HepG2 (cell line): Measurements from ENCODE around the gene OGFOD3. TPM values are rescaled to one million over a fixed set of nuclear protein-coding genes. Genes with fewer than 3 reads are reported as not detected.
"Not testable (repeated sequence)": the region's sequence is repeated elsewhere in the genome, so short reads cannot be mapped to it uniquely, and the experiment has no call there.

ENCODE experiments used
- ATAC-seq: fragments of 200-7000 bp; cut with Tn5 transposase; 3 replicates; pipeline ENCODE4 v1.9.1; 2020; ENCODE audit warnings: mild to moderate bottlenecking, moderate library complexity
- BruUV-seq: library from RNA; stranded (reverse); fragments of 400-500 nt; replicated peaks from 2 replicates; lab custom pipeline; 2021; lab: Mats Ljungman, UMichigan
- CTCF ChIA-PET: fragments of 300-600 bp; formaldehyde crosslinking; extraction: SDS; loops from one replicate; lab custom pipeline; 2021; ENCODE audit warnings: low total read pairs, inconsistent platforms, low intra/inter-chr PET ratio; lab: Yijun Ruan, JAX
- POLR2A ChIA-PET: fragments of 350-600 bp; sonication (Branson Sonifier 250); formaldehyde crosslinking; loops from one replicate; lab custom pipeline; 2020; ENCODE audit warnings: antibody characterized with exemption, inconsistent platforms; lab: Yijun Ruan, JAX
- DNase-seq: peaks from one replicate; pipeline ENCODE4 v3.0.0-alpha.2; 2015; ENCODE audit warnings: low spot score
- FAIRE-seq: peaks from 3 replicates; lab custom pipeline; 2011; peaks lifted over from hg19 to GRCh38; lab: Jason Lieb, UNC
- H2AFZ ChIP-seq: one replicate; pipeline ENCODE4 v1.6.1; 2011; ENCODE audit warnings: low read length, inconsistent platforms
- H3K27ac ChIP-seq: fragments of 300-600 bp; 3 replicates; pipeline ENCODE4 v1.8.0; 2011; ENCODE audit warnings: mixed run types, mild to moderate bottlenecking, mixed read lengths, low read length, inconsistent platforms; ENCODE audit not compliant: insufficient read depth; ENCODE audit errors: extremely low read length
- H3K27me3 ChIP-seq, 2 experiments: fragments of 200-600 bp in 1 of 2; 2 replicates in 1 of 2; 3 replicates in 1 of 2; pipeline versions ENCODE4 v1.6.0 to v1.8.0; 2011; ENCODE audit warnings: low read length in 2 of 2, mild to moderate bottlenecking in 2 of 2, moderate library complexity in 2 of 2, inconsistent platforms in 1 of 2; ENCODE audit not compliant: insufficient read depth in 2 of 2, control insufficient read depth in 1 of 2
- H3K36me3 ChIP-seq, 2 experiments: fragments of 200-600 bp in 1 of 2; replicated peaks in 1 of 2; 2 replicates in 1 of 2; 3 replicates in 1 of 2; pipeline versions ENCODE4 v1.5.1 to v1.8.0; 2011; ENCODE audit warnings: low read length in 2 of 2, inconsistent platforms in 1 of 2; ENCODE audit not compliant: insufficient read depth in 2 of 2, control insufficient read depth in 1 of 2
- H3K4me1 ChIP-seq: 2 replicates; pipeline ENCODE4 v1.5.1; 2012; ENCODE audit warnings: low read length, inconsistent platforms; ENCODE audit not compliant: insufficient read depth
- H3K4me2 ChIP-seq: 2 replicates; pipeline ENCODE4 v1.6.0; 2011; ENCODE audit warnings: low read depth, low read length, inconsistent platforms
- H3K4me3 ChIP-seq, 3 experiments: fragments of 200-600 bp in 1 of 3; sonication (generic), shearing (Covaris generic) in 1 of 3; replicated peaks in 1 of 3; 2 replicates each; pipeline ENCODE4 v1.5.1; 2011 to 2016; ENCODE audit warnings: low read length in 3 of 3, inconsistent platforms in 2 of 3, low read depth in 2 of 3, mild to moderate bottlenecking in 2 of 3, control low read depth in 1 of 3, mixed read lengths in 1 of 3; ENCODE audit not compliant: insufficient read depth in 1 of 3
- H3K79me2 ChIP-seq: one replicate; pipeline ENCODE4 v1.6.1; 2011; ENCODE audit warnings: low read length, inconsistent platforms; ENCODE audit not compliant: insufficient read depth
- H3K9ac ChIP-seq: 2 replicates; pipeline ENCODE4 v1.6.0; 2011; ENCODE audit warnings: mild to moderate bottlenecking, low read depth, low read length, inconsistent platforms; ENCODE audit not compliant: insufficient read depth
- H3K9me3 ChIP-seq: 2 replicates; pipeline ENCODE4 v1.5.1; 2012; ENCODE audit warnings: mild to moderate bottlenecking, low read length
- H4K20me1 ChIP-seq: 2 replicates; pipeline ENCODE4 v1.6.0; 2011; ENCODE audit warnings: inconsistent platforms, mild to moderate bottlenecking, low read length, moderate library complexity; ENCODE audit not compliant: insufficient read depth
- KAT7 ChIP-seq: IDR thresholded peaks from 2 replicates; pipeline ENCODE4 v1.6.1; 2018; ENCODE audit warnings: borderline replicate concordance, missing compliant biosample characterization
- KDM5B ChIP-seq: sonication (generic); formaldehyde crosslinking; IDR thresholded peaks from 2 replicates; pipeline ENCODE4 v1.4.0; 2020; ENCODE audit warnings: missing genetic modification reagents, mild to moderate bottlenecking, borderline replicate concordance
- RARA ChIP-seq: IDR thresholded peaks from 2 replicates; pipeline ENCODE4 v1.6.1; 2016; ENCODE audit warnings: missing genetic modification reagents, missing compliant biosample characterization
- ZBTB38 ChIP-seq: sonication (generic); formaldehyde crosslinking; IDR thresholded peaks from 2 replicates; pipeline ENCODE4 v1.5.1; 2020; ENCODE audit warnings: mild to moderate bottlenecking, missing genetic modification reagents
- ZNF501 ChIP-seq: sonication (generic); formaldehyde crosslinking; IDR thresholded peaks from 2 replicates; pipeline ENCODE4 v1.5.1; 2020; ENCODE audit warnings: mild to moderate bottlenecking, moderate library complexity, missing genetic modification reagents
- ZNF788 ChIP-seq: sonication (generic); formaldehyde crosslinking; IDR thresholded peaks from 2 replicates; pipeline ENCODE4 v1.5.0; 2020; ENCODE audit warnings: mild to moderate bottlenecking, missing genetic modification reagents, borderline replicate concordance
- WGBS: methylation state at CpG from one replicate; pipeline ENCODE4 v1.1.6; 2017; ENCODE audit warnings: low lambda C conversion rate; 5-methylcytosine and 5-hydroxymethylcytosine counted together
- in situ Hi-C: cut with HindIII; loops from 2 replicates; pipeline ENCODE4 v1.10.0; 2017; ENCODE audit warnings: low pct_unique_long_range_greater_than_20kb; ENCODE audit not compliant: extremely low pct_ligation_motif_present
- intact Hi-C: fragments of 100-400 bp; cut with micrococcal nuclease; formaldehyde crosslinking; loops from one replicate; pipeline ENCODE4 v1.10.0; 2022; ENCODE audit not compliant: unreplicated experiment
- polyA plus RNA-seq, 8 experiments: library from polyadenylated mRNA; depleted of rRNA in 3 of 8; stranded (reverse) in 7 of 8; unstranded in 1 of 8; fragments of >200 nt; fragmentation: Illumina TruSeq in 4 of 8; extraction: Trizol in 4 of 8; gene quantifications; 2 replicates each; pipeline versions ENCODE4 v1.2.1 to v1.2.3, GENCODE V29; 2011 to 2016; ENCODE audit warnings: low read depth in 4 of 8, missing spikeins in 1 of 8, mixed read lengths in 1 of 8; ENCODE audit not compliant: insufficient read depth in 1 of 8
- total RNA-seq, 5 experiments: library from RNA; depleted of rRNA; stranded (reverse); fragments of >200 nt; fragmentation: Illumina TruSeq; extraction: Trizol; gene quantifications; 2 replicates each; pipeline ENCODE4 v1.2.3, GENCODE V29; 2016; ENCODE audit warnings: low read depth in 1 of 5
- TF ChIP-seq, protein P1 (sequence below): sonication (generic); formaldehyde crosslinking; IDR thresholded peaks from 2 replicates; pipeline ENCODE4 v1.5.0; 2020; ENCODE audit warnings: mild to moderate bottlenecking, missing genetic modification reagents

Gene OGFOD3
- total and polyA plus RNA-seq, 2 of the 13 experiments (the other 11 are each of a cell fraction or from before 2014, with no cell fraction given) = 40.0 to 42.1 TPM

DNA sequence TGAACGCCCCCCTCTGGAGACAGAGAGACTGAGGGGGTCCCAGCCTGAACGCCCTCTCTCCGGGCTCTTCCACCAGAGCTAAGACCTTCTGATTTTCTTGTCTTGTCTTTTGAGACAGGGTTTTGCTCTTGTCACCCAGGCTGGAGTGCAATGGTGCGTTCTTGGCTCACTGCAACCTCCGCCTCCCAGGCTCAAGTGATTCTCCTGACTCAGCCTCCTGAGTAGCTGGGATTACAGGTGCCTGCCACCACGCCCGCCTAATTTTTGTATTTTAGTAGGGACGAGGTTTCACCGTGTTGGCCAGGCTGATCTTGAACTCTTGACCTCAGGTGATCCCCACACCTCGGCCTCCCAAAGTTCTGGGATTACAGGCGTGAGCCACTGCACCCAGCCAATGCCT lies 70.4 kb downstream of the OGFOD3 start:
- POLR2A ChIA-PET = interaction anchor here (1.0 to 2.2 kb wide), 3 partner anchors 20 to 148 kb away, joined by 3 to 8 read pairs (median 6); no protein-coding TSS in a partner anchor
- peaks cover 94% of the 10 kb centered on the region for H3K4me1 ChIP-seq
- H3K27me3 ChIP-seq, BruUV-seq, H3K9me3 ChIP-seq, H2AFZ ChIP-seq, FAIRE-seq, CTCF ChIA-PET, H3K4me3 ChIP-seq, DNase-seq, H3K4me2 ChIP-seq, H3K36me3 ChIP-seq, in situ Hi-C loops, ATAC-seq, H4K20me1 ChIP-seq: not testable (repeated sequence)
- TF ChIP-seq KAT7 (peak; percentile 36; the same call in 1 of the 2 replicates), RARA (CRISPR knock-in tag) (peak; percentile 46), KDM5B (CRISPR knock-in tag) (0 out of 2 replicates have a peak, but pooled peaks have one; percentile 16), ZNF501 (CRISPR knock-in tag) (0 out of 2 replicates have a peak, but pooled peaks have one; percentile 4), ZNF788 (peak; percentile 19; the same call in 1 of the 2 replicates), ZBTB38 (CRISPR knock-in tag) (peak; percentile 75)
- TF ChIP-seq, protein P1, sequence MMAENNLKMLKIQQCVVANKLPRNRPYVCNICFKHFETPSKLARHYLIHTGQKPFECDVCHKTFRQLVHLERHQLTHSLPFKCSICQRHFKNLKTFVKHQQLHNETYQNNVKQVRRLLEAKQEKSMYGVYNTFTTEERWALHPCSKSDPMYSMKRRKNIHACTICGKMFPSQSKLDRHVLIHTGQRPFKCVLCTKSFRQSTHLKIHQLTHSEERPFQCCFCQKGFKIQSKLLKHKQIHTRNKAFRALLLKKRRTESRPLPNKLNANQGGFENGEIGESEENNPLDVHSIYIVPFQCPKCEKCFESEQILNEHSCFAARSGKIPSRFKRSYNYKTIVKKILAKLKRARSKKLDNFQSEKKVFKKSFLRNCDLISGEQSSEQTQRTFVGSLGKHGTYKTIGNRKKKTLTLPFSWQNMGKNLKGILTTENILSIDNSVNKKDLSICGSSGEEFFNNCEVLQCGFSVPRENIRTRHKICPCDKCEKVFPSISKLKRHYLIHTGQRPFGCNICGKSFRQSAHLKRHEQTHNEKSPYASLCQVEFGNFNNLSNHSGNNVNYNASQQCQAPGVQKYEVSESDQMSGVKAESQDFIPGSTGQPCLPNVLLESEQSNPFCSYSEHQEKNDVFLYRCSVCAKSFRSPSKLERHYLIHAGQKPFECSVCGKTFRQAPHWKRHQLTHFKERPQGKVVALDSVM (CRISPR knock-in tag) = peak; percentile 70; the same call in 1 of the 2 replicates
- WGBS = 78% methylated on average over 11 of the region's 11 CpGs
- peak overlapping the region; percentile 44; the same call in 1 of the 2 replicates for H3K9ac ChIP-seq
- H3K79me2 ChIP-seq = peaks cover 17% of the 10 kb centered on the region
- intact Hi-C loops = loop anchor here (2.0 kb wide), 1 partner anchor 65 kb away; no protein-coding TSS in a partner anchor
- peak overlapping the region; percentile 28 for H3K27ac ChIP-seq
